HG02981 (cell line): Measurements from ENCODE around the gene HRH2.

Experiments
- ATAC-seq: cut with Tn5 transposase; IDR thresholded peaks from one replicate; pipeline ENCODE4 v1.9.1; 2021; ENCODE audit warnings: mild to moderate bottlenecking, moderate library complexity; ENCODE audit not compliant: unreplicated experiment

The HRH2 gene

DNA sequence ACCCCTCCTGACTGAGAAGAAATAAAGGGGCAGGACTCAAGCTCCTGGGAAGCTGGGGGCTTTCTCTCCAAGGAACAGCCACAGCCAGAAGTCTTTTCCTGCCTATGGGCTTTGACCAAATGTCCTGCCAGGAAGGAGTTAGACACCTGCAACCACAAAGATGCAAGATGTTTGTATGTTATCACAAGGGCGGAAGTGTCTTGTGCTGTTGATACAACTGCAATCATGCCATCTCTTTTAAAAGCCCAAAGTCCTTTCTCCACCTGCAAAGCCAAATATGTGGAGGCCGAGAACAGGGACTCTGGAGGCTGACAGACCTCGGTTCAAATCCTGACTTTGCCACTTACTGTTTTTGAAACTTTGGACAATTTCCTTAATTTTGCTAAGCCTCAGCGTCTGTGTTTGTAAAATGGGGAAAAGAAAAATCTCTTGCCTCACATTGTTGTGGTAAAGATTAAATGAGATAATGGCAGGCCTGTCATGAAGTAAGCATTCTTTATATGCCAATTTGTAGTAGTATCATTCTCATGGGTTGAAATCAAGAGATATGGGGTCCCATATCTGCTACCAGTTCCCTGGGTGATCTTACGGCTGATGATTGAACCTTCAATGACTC, 17.0 kb downstream of the HRH2 start:
- no peak for ATAC-seq

DNA sequence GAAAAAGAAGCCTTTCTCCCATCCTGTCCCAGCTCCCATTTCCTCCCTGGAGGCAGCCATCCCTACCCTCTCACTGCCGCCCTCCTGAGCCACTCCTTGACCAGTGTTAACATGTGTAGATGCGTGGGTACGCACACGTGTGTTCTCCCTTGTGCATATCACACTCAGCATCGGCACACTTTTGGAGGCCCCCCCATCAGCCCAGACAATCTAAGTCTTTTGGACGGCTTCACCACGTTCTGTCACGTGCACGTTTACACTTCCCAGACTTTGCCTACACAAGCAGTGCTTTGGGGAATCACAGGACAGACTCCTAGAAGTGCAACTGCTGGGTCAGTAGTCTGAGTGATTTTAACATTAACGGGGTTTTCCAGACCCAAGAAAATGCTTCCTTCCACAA, 18.0 kb downstream of the HRH2 start:
- no peak for ATAC-seq

GRCh38 chr5:175677571-175677970, 19.7 kb downstream of the HRH2 start:
- ATAC-seq, result no peak

- ATAC-seq, result no peak
These were observed 20.2 kb downstream of the HRH2 start for GRCh38 chr5:175678074-175678473.

GRCh38 chr5:175679411-175679810, 21.5 kb downstream of the HRH2 start:
- no peak for ATAC-seq

DNA sequence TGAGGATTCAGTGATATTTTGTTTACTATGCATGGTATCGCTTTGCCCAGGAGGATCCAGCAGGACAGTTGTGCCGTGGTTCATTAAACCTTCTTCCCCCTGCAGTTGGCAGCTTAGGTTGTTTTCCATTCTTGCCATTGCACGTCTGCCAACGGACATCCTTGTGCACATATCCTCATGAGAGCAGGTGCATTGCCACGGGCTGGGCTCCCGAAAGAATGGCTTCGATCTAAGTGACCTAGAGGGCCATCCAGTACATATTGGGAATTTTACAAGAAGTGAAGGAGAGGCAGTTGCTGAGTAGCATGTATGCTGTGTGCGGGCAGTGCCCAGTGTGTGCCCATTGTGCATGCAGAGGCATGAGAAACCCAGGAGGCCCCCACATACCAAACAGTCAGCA, 22.1 kb downstream of the HRH2 start:
- ATAC-seq, result no peak

DNA sequence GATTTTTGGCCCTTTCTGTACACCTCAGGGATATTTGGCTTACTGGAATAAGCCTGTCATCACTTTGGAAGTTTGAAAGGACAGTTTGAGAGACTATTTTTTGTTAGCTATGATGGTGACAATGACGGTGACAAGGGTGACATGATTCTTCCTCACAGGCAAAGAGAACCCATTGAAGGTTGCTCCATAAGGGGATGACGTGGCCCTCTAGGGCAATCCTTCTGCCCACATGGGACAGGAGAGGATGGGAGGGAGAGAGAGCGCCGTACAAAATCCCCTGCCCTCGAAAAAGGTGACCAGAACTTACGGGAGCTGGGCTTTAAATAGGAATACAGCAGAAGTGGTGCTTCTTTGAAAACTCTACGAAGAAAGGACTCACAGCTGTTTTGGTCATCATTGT, 22.6 kb downstream of the HRH2 start:
- ATAC-seq, result no peak

- no peak for ATAC-seq
These were observed 23.4 kb downstream of the HRH2 start for GRCh38 chr5:175681045-175681967.

DNA sequence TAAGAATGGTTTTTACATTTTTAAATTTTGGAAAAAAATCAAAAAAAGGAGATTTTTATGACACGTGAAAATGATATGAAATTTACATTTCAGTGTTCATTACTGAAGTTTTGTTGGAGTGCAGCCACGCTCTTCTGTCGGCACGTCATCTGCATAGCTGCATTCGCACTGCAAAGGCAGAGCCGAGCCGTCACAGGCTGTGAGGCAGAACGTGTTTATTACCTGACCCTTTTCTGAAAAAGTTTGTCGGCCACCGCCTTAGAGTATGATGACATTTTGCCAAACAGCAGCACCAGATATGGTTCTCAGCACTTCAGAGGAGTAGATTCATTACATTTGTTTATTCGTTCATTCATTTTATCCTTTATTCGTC, 24.1 kb downstream of the HRH2 start:
- no peak for ATAC-seq

DNA sequence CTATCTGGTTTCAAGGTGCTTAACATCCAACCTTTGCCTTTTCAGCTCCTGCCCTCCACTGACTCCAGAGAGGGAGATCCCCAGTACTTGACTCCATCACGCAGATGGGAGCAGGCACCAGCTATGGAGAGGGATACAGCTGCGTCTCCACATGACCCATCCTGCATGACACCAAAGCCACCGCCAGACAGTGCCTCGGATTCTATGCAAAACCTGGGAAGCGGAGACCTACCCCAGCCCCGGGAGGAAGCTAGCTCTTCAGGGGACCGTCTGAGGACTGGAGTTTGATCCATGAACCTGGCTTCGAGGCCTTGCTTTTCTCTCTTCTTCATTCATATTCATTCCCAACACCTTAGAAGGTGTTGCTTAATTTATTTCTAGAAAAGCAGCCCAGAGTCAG, 24.8 kb downstream of the HRH2 start:
- ATAC-seq, result no peak

DNA sequence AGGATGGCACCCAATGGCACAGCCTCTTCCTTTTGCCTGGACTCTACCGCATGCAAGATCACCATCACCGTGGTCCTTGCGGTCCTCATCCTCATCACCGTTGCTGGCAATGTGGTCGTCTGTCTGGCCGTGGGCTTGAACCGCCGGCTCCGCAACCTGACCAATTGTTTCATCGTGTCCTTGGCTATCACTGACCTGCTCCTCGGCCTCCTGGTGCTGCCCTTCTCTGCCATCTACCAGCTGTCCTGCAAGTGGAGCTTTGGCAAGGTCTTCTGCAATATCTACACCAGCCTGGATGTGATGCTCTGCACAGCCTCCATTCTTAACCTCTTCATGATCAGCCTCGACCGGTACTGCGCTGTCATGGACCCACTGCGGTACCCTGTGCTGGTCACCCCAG, 25.4 kb downstream of the HRH2 start:
- ATAC-seq, result no peak

DNA sequence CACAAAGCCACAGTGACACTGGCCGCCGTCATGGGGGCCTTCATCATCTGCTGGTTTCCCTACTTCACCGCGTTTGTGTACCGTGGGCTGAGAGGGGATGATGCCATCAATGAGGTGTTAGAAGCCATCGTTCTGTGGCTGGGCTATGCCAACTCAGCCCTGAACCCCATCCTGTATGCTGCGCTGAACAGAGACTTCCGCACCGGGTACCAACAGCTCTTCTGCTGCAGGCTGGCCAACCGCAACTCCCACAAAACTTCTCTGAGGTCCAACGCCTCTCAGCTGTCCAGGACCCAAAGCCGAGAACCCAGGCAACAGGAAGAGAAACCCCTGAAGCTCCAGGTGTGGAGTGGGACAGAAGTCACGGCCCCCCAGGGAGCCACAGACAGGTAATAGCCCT, 26.1 kb downstream of the HRH2 start:
- ATAC-seq, result no peak

DNA sequence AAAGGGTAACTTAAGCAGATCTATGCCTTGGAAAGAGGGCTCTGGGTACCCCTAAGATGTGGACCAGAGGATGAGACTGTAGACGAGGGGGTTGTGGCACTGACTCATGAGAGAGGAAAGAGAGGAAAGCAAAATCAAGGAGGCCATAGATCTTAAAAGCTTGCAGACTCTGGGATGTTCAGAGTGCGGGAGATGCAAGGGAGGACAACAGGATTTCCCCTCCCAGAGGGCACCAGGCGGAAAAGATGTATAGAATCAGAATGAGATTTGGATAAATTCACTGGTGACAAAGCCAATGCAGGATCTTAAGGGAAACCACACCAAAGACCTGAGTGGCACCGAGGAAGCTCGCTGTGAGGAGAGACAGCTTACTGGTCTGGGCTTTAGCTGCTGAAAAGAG, 27.1 kb downstream of the HRH2 start:
- ATAC-seq, result no peak

DNA sequence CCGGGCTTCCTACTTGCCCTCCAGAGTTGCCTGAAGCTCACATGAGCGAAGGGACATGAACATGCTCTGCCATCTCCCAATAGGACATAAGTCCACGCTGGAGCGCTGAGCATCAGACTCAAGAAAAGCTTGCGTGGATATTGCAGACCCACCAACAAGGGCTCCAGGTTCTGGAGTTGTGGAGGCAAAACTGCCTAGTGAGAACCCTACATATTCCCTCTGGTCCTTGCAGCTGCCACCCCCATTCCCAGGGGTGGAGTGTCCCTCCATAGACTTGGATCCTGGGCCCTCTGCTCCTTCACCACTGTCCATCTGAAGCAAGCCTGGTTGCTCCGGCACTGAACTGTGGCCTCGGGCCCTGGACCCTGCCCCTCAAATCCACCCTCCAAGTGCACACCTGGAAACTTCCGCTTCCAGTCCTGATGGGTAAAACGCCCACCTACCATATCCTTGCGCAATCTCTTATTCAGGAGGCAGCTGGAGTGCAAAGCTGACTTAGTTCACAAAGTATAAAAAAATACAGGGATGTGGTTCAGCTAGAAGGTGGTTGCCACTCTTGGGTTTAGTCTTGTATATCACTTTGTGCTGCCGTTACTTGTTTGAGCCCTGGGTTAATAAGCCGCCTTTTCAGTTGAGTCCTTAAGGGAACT, 28.0 kb downstream of the HRH2 start:
- no peak for ATAC-seq

- ATAC-seq, result no peak
These were observed 28.5 kb downstream of the HRH2 start for GRCh38 chr5:175686396-175686795.

DNA sequence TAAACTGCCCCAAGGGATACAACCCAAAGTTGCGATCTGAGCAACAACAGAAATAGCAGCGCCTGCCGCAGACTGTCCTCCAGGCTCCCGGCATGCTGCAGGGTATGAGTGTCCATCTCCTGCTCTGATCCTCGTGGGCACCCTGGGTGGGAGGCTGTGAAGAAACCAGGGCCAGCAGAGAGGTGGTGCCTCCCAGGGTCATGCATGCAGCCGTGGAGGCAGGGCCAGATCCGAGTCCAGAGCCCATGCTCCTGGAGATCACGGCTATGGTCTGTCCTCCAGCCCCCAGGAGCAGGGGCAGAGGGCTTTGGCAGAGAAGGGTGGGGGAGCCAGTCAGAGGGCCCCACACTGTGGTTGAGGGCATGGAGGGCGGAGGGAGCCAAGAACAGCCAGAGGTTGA, 29.0 kb downstream of the HRH2 start:
- no peak for ATAC-seq

- no peak for ATAC-seq
These were observed 29.4 kb downstream of the HRH2 start for GRCh38 chr5:175687231-175687701.

DNA sequence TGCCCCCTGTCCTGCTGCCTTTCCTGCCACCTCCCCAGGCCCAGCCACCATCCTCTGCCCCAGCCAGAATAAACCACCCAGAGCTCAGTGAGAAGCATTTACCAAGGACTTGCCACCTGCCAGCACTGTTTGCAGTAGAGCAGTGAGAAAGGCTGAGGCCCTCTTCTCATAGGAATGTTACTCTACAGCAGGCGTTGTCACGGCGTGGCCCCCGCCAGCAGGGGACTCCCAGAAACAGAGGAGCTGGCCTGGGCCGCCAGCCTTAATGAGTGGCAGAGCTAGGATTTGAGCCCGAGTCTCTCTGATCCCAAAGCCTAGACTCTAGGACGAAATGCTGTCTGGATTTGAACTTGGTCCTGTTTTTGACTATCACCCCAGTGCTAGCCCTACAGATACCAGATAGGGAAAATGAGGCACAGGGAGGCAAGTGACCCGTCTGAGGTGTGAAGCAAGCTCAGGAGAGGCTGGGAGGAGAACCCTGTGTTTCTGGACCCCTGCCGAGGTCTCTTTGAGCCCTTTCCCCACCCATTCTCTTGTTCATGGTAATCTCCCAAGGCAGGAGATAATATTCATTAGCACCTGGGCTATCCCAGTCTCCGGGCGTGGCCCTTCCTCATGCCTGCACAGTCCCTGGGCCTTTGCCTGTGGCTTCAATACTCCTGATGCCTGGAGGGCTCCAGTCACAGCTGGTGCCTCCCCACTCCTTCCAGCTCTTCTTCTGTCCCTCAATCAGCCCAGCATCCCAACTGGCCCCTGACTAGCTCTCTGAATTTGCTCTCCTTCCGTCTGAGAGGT, 30.7 kb downstream of the HRH2 start:
- ATAC-seq, result no peak

DNA sequence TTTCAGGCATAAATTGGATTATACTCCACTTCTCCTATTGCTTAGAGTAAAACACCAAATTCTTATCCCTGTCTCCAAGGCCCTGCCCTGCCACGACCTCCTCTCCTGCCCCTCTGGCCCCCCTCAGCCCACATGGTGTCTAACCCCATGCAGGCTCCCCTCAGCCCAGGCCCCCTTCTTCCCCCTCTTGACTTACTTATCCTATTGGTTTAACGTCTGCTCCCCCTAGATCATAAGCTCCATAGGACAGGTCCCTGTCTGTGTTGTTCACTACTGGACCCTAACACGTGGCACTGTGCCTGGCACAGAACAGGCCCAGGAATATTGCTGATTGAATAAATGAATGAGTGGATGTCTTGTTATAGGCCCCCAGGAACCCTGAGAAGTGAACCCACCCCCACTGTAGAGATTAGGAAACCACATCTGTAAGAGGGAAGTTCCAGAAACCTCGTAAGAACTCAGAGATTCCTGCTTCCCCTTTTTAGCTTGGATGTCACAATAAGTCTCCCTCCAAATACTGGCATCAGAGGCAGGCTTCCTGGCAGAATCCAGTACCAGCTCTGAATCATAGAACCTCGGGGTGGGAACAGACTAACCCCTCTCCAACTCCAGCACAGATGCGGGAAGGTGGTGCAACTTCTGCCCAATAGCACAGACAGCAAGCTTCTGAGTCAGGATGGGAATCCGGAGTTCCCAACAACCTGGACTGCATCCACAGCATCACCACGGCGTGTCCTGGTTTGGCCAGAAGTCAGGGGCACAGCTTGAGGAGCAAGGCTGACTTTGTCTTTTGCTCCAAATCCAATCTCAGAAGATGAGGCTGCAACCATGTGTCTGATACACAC, 31.5 kb downstream of the HRH2 start:
- no peak for ATAC-seq

DNA sequence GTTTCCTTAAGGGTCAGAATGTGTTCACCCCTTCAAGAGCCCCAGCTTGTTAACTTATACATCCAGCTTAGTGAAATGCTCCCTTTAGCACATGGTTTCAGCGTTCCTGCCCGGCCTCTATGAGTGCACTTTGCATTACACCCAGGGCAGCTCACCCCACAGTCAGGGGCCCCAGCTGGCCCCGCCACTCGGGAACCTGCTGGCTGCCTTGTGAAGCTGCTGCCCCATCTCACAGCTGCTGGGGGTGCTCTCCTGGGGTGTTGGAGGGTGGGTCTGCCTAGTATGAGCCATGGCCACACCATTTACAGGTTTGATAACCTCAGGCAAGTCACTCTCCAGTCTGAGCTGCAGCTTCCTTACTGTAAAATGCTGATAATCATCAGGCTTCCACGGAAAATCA, 32.2 kb downstream of the HRH2 start:
- ATAC-seq, result no peak
